SK-N-SH (cell line): ENCODE data around the gene NRARP. TPM values are rescaled to one million over a fixed set of nuclear protein-coding genes. Genes with fewer than 3 reads are reported as not detected.

Experiments used
- CTCF ChIA-PET: fragments of 300-600, 350-600 bp; formaldehyde crosslinking; extraction: SDS; loops from one replicate; lab custom pipeline; 2021; lab: Yijun Ruan, JAX
- POLR2A ChIA-PET: fragments of 350-600 bp; sonication (Branson Sonifier 250); formaldehyde crosslinking; extraction: SDS; loops from one replicate; lab custom pipeline; 2020; ENCODE audit warnings: antibody characterized with exemption, inconsistent platforms; lab: Yijun Ruan, JAX
- DNase-seq: peaks from one replicate; pipeline ENCODE4 v3.0.0; 2012
- H2AFZ ChIP-seq: fragments of 200-600 bp; sonication (generic); 2 replicates; pipeline ENCODE4 v1.8.1; 2016; ENCODE audit warnings: antibody characterized with exemption, mild to moderate bottlenecking, low read depth
- H3F3A ChIP-seq: fragments of 200-600 bp; sonication (generic); replicated peaks from 2 replicates; pipeline ENCODE3; 2016; ENCODE audit warnings: antibody characterized with exemption, mild to moderate bottlenecking; ENCODE audit not compliant: insufficient read depth
- H3K27ac ChIP-seq, 2 experiments: fragments of 200-500 bp in 1 of 2; fragments of 200-600 bp in 1 of 2; sonication (Bioruptor generic) in 1 of 2; sonication (generic), shearing (Covaris generic) in 1 of 2; 2 replicates each; pipeline versions ENCODE4 v1.5.1 to v1.6.1; 2014 to 2016; ENCODE audit warnings: low read depth in 2 of 2, inconsistent platforms in 1 of 2, low read length in 1 of 2, mild to moderate bottlenecking in 1 of 2, mixed read lengths in 1 of 2
- H3K27me3 ChIP-seq: fragments of 200-600 bp; sonication (generic), shearing (Covaris generic); 2 replicates; pipeline ENCODE4 v1.6.1; 2016; ENCODE audit warnings: mixed run types; ENCODE audit not compliant: insufficient read depth
- H3K36me3 ChIP-seq, 2 experiments: fragments of 200-500 bp in 1 of 2; fragments of 200-600 bp in 1 of 2; sonication (Bioruptor generic) in 1 of 2; sonication (generic) in 1 of 2; replicated peaks in 1 of 2; 2 replicates each; pipeline versions ENCODE3 to v1.5.1; 2014 to 2016; ENCODE audit warnings: low read length in 1 of 2, mild to moderate bottlenecking in 1 of 2; ENCODE audit not compliant: insufficient read depth in 2 of 2, control insufficient read depth in 1 of 2
- H3K4me1 ChIP-seq, 2 experiments: fragments of 200-500 bp in 1 of 2; fragments of 200-600 bp in 1 of 2; sonication (Bioruptor generic) in 1 of 2; sonication (generic), shearing (Covaris generic) in 1 of 2; 2 replicates each; pipeline versions ENCODE4 v1.5.1 to v1.6.1; 2014 to 2016; ENCODE audit warnings: low read depth in 1 of 2, low read length in 1 of 2, mixed run types in 1 of 2; ENCODE audit not compliant: insufficient read depth in 2 of 2, control insufficient read depth in 1 of 2
- H3K4me2 ChIP-seq: fragments of 200-600 bp; sonication (generic), shearing (Covaris generic); 2 replicates; pipeline ENCODE4 v1.6.1; 2017; ENCODE audit warnings: mixed run types
- H3K4me3 ChIP-seq, 2 experiments: fragments of 200-500 bp in 1 of 2; fragments of 200-600 bp in 1 of 2; sonication (Bioruptor generic) in 1 of 2; sonication (generic), shearing (Covaris generic) in 1 of 2; 2 replicates each; pipeline versions ENCODE4 v1.5.1 to v1.8.1; 2014 to 2016; ENCODE audit warnings: low read depth in 2 of 2, inconsistent platforms in 1 of 2, low read length in 1 of 2, mild to moderate bottlenecking in 1 of 2, mixed read lengths in 1 of 2, moderate library complexity in 1 of 2
- H3K79me2 ChIP-seq: fragments of 200-600 bp; sonication (generic); 2 replicates; pipeline ENCODE4 v1.8.1; 2017; ENCODE audit warnings: mild to moderate bottlenecking; ENCODE audit not compliant: insufficient read depth
- H3K9ac ChIP-seq: fragments of 200-600 bp; sonication (generic); 2 replicates; pipeline ENCODE4 v1.6.1; 2017; ENCODE audit warnings: mixed run types
- H3K9me2 ChIP-seq: fragments of 200-600 bp; sonication (generic); 2 replicates; pipeline ENCODE4 v1.6.1; 2017; ENCODE audit warnings: mixed run types
- H3K9me3 ChIP-seq: fragments of 200-600 bp; sonication (generic); 2 replicates; pipeline ENCODE4 v1.6.1; 2017; ENCODE audit warnings: mixed run types, mild to moderate bottlenecking, moderate library complexity
- H4K20me1 ChIP-seq: fragments of 200-600 bp; sonication (generic); 2 replicates; pipeline ENCODE4 v1.6.1; 2017; ENCODE audit warnings: mild to moderate bottlenecking, mixed run types; ENCODE audit not compliant: insufficient read depth
- CTCF ChIP-seq: fragments of 200-600 bp; sonication (generic); IDR thresholded peaks from 2 replicates; pipeline ENCODE4 v1.6.1; 2017; ENCODE audit warnings: antibody characterized with exemption, mild to moderate bottlenecking, moderate library complexity
- ELF1 ChIP-seq: IDR thresholded peaks from 2 replicates; pipeline ENCODE4 v1.4.0; 2012
- EP300 ChIP-seq, 2 experiments: IDR thresholded peaks; 2 replicates each; pipeline versions ENCODE4 v1.4.0 to v1.6.1; 2012; ENCODE audit warnings: borderline replicate concordance in 1 of 2, low read depth in 1 of 2, low read length in 1 of 2
- FOXJ3 ChIP-seq: sonication (generic); formaldehyde crosslinking; IDR thresholded peaks from 2 replicates; pipeline ENCODE4 v1.5.1; 2020; ENCODE audit warnings: mild to moderate bottlenecking, missing genetic modification reagents
- IRF3 ChIP-seq: fragments of 150-350 bp; IDR thresholded peaks from 2 replicates; pipeline ENCODE4 v1.6.1; 2016; ENCODE audit warnings: mild to moderate bottlenecking, low read depth, low read length
- MEF2A ChIP-seq: IDR thresholded peaks from 2 replicates; pipeline ENCODE4 v1.4.0; 2012; ENCODE audit warnings: low read depth, borderline replicate concordance
- NFIC ChIP-seq: IDR thresholded peaks from 2 replicates; pipeline ENCODE4 v1.4.0; 2012; ENCODE audit warnings: borderline replicate concordance
- PBX3 ChIP-seq: IDR thresholded peaks from 2 replicates; pipeline ENCODE4; 2012
- RAD21 ChIP-seq: IDR thresholded peaks from 2 replicates; pipeline ENCODE4 v1.6.1; 2012; ENCODE audit warnings: mild to moderate bottlenecking, low read length
- RCOR1 ChIP-seq: fragments of 150-350 bp; IDR thresholded peaks from 2 replicates; pipeline ENCODE4 v1.6.1; 2017; ENCODE audit warnings: antibody characterized with exemption, low read length
- SIN3A ChIP-seq: IDR thresholded peaks from 2 replicates; pipeline ENCODE4 v1.6.1; 2012; ENCODE audit warnings: low read depth, mild to moderate bottlenecking, low read length, moderate library complexity, borderline replicate concordance
- USF1 ChIP-seq: IDR thresholded peaks from 2 replicates; pipeline ENCODE4 v1.4.0; 2012; ENCODE audit warnings: low read depth, borderline replicate concordance
- USF2 ChIP-seq: fragments of 150-350 bp; IDR thresholded peaks from 2 replicates; pipeline ENCODE4 v1.6.1; 2017; ENCODE audit warnings: antibody characterized with exemption, low read length, low read depth, borderline replicate concordance
- YY1 ChIP-seq: IDR thresholded peaks from 2 replicates; pipeline ENCODE4 v1.4.0; 2012; ENCODE audit warnings: low read depth, mild to moderate bottlenecking
- ZBTB33 ChIP-seq: IDR thresholded peaks from 2 replicates; pipeline ENCODE4 v1.4.0; 2012; ENCODE audit warnings: low read depth, borderline replicate concordance
- WGBS: methylation state at CpG from one replicate; pipeline ENCODE4 v1.1.6; 2017; ENCODE audit warnings: low lambda C conversion rate; 5-methylcytosine and 5-hydroxymethylcytosine counted together
- polyA plus RNA-seq, 3 experiments: library from polyadenylated mRNA; depleted of rRNA; stranded (reverse); fragments of >200 nt; gene quantifications; 2 replicates each; pipeline ENCODE4 v1.2.3, GENCODE V29; 2012

NRARP gene
- polyA plus RNA-seq, 1 of the 3 experiments (the other 2 are of a cell fraction), result 3.9 TPM

- no peak for TF ChIP-seq FOXJ3 (CRISPR knock-in tag)
- TF ChIP-seq NFIC, result no peak
- no peak for TF ChIP-seq RAD21
- TF ChIP-seq IRF3, result no peak
Measured at GRCh38 chr9:137278721-137279711, 23.1 kb downstream of the NRARP start (continued).

GRCh38 chr9:137278061-137278701 lies 23.9 kb downstream of the NRARP start:
- ChIA-PET CTCF (interaction anchor here (0.7 to 1.7 kb wide), 5 partner anchors 17 to 507 kb away, joined by 3 to 8 read pairs (median 3); no protein-coding TSS in a partner anchor), POLR2A (no interaction called here)
- DNase-seq, result peak; percentile 27
- Histone ChIP-seq H3K4me3 (peak overlapping the region in 1 of 2 experiments; percentile 2; a peak in 1 of 4 replicates), H3K4me1 (peaks cover 0 to 8% of the 10 kb centered on the region in 2 experiments; a peak in 2 of 4 replicates), H3K79me2 (no peaks in the 10 kb centered on the region), H3K27ac (no peak overlapping the region), H4K20me1 (0 out of 2 replicates have a peak, but pooled peaks cover 2% of the 10 kb centered on the region), H3K4me2 (no peak overlapping the region), H2AFZ (no peak overlapping the region), H3K27me3 (no peaks in the 10 kb centered on the region)
- 87% methylated on average over 26 of the region's 54 CpGs for WGBS
- TF ChIP-seq SIN3A (no peak), YY1 (no peak), USF1 (no peak), FOXJ3 (CRISPR knock-in tag) (no peak), RCOR1 (no peak), MEF2A (no peak), ZBTB33 (no peak), ELF1 (no peak), PBX3 (no peak), IRF3 (no peak), USF2 (no peak), EP300 (IDR thresholded peaks at IDR 0.05; ENCODE audit: borderline replicate concordance in 1 of 2, low read depth in 1 of 2, low read length in 1 of 2) (no peak), CTCF (no peak)
- TF ChIP-seq, all 33 proteins: peak for 0
- peaks cover 14% of the 10 kb centered on the region for H3F3A ChIP-seq
- H3K9me3 ChIP-seq, result no peaks in the 10 kb centered on the region
- peaks cover 0 to 11% of the 10 kb centered on the region in 2 experiments for H3K36me3 ChIP-seq
- H3K9me2 ChIP-seq, result no peaks in the 10 kb centered on the region
- H3K9ac ChIP-seq, result no peak overlapping the region
